Epithelial cell of proximal tubule (primary cell): ENCODE results near the gene SPEG. TPM values are rescaled to one million over a fixed set of nuclear protein-coding genes. Genes with fewer than 3 reads are reported as not detected.

Source experiments
- DNase-seq: peaks from one replicate; pipeline ENCODE4 v3.0.0-alpha.2; 2011; ENCODE audit warnings: low read depth
- H3K4me3 ChIP-seq: 2 replicates; pipeline ENCODE4 v1.5.1; 2011; ENCODE audit warnings: low read depth, mild to moderate bottlenecking, low read length
- total RNA-seq: library from RNA; depleted of rRNA; stranded (reverse); fragments of >200 nt; gene quantifications from 2 replicates; pipeline ENCODE4 v1.2.3, GENCODE V29; 2015
- TF ChIP-seq, protein P1 (sequence below): conservative IDR thresholded peaks from 2 replicates; pipeline ENCODE4 v1.5.1; 2012; ENCODE audit warnings: low read depth, mild to moderate bottlenecking, low read length

Gene SPEG
- total RNA-seq, 1 donor from 2014 or later: 28.3 TPM

DNA sequence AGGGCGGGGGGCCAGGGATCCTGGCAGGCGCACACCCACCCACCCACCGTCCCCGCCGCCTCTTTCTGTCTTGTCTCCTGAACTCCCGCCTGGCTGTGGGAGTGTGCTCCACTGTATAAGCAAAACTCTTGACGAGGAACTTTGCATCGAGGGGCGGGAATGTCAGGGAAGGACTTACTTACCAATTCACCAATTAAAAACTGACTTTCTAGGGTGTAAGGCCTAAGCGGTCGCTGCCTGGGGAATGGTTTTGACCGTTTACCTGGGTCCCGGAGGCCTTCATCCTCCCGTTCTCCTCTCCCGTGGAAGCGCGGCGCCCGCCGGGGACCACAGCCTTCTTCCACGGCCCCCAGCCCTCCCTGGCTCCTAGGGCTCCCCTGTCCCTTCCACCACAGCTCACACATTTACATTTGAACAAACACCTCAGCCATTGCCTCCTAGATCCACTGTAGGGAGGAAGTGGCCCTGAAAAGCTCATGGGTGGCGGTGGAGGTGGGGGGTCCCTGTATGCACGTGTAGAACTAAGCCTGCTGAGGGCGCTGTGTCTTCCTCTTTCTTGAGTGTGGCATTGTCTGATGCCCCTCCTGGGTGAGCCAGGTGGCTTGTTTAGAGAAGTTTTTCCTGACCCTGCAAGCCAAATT, 88.5 kb downstream of the SPEG start:
- peak overlapping the region; percentile 40 for H3K4me3 ChIP-seq
- no peak for DNase-seq
- TF ChIP-seq, protein P1, sequence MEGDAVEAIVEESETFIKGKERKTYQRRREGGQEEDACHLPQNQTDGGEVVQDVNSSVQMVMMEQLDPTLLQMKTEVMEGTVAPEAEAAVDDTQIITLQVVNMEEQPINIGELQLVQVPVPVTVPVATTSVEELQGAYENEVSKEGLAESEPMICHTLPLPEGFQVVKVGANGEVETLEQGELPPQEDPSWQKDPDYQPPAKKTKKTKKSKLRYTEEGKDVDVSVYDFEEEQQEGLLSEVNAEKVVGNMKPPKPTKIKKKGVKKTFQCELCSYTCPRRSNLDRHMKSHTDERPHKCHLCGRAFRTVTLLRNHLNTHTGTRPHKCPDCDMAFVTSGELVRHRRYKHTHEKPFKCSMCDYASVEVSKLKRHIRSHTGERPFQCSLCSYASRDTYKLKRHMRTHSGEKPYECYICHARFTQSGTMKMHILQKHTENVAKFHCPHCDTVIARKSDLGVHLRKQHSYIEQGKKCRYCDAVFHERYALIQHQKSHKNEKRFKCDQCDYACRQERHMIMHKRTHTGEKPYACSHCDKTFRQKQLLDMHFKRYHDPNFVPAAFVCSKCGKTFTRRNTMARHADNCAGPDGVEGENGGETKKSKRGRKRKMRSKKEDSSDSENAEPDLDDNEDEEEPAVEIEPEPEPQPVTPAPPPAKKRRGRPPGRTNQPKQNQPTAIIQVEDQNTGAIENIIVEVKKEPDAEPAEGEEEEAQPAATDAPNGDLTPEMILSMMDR: peak; percentile 5

DNA sequence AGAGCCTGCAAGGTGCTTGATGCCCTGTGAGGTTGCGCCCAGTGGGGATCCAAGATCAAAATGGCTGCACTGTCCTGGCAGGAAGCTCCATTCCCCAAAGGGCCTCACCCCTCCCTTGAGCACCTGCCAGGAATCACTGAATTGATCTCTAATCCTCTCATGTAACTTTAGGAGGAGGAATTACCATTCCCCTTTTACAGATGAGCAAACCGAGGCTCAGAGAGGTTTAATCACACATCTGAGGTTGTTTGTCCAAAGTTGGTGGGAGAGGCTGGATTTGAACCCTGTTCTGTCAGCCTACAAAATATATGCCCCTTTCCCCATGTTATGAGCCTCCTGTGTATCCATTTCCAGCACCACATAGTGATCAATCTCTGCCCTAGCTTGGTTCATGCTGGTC, 90.2 kb downstream of the SPEG start:
- TF ChIP-seq, protein P1: no peak
- DNase-seq: no peak
- no peak overlapping the region for H3K4me3 ChIP-seq

DNA sequence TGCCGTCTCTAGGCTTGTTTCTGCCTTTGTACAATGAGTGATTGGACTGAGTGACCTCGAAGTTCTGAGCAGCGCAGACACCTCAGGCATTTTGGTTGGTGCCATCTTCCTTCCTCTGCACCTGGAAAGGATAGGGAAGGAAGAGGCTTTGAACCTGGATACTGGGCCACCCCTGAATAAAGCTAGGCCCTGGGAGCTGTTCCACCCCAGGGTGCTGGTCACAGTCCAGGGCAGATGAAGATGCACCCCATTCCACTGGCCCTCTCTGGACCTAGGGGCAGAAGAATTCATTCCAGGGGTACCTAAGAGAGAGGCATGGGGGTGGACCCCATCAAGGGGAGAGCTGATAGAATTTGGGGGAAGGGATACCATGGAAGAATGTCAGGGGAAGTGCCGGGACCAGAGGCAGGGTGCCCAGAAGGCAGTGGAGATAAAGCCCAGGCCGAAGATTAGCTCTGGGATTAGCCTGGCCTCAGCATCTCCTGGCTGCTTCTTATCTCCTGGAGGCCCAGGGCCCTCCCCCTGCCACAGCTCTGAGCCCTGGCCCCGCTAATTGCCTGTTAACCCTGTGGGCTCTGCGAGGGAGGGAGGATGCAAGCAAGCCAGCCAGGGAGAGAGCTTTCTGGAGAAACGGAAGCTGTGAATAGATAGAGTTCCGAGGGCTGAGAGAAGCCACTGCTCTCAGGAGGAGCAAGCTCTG, 91.0 kb downstream of the SPEG start:
- H3K4me3 ChIP-seq: no peak overlapping the region
- TF ChIP-seq, protein P1: no peak
- no peak for DNase-seq

DNA sequence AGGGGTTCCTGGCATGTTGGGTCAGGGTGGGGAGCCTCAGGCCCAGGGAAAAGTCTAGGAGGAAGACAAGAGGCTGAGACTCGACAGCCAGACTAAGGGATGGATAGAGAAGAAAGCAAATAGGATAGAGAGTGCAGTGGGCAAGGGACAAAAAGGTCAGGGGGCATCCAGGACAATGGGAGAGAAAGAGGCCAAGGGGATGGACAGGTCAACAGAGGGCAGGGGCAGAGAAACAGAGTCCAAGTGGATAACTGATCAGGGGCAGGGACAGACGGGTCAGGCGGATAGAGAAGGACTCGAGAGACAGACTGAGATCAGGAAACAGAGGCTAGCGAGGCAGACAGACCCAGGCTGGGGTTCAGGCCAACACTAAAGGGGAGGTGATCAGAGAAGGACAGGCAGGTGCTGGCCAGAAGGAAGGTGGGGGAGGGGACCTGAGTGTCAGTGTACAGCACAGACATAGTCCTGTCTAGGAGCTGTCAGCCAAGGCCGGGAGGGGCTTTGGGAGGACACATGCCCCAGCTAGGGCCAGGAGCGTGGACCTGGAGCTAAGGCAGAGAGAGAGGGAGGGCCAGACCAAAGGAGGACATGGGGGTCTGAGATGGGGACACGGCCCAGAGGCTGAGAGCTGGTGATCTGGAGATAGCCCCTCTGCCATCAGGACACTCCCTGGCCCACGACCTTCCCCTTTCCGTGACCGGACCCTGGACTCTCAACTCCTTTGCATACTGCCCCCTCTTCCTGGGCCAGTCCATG, 91.9 kb downstream of the SPEG start:
- no peak overlapping the region for H3K4me3 ChIP-seq
- TF ChIP-seq, protein P1: no peak
- DNase-seq: no peak

DNA sequence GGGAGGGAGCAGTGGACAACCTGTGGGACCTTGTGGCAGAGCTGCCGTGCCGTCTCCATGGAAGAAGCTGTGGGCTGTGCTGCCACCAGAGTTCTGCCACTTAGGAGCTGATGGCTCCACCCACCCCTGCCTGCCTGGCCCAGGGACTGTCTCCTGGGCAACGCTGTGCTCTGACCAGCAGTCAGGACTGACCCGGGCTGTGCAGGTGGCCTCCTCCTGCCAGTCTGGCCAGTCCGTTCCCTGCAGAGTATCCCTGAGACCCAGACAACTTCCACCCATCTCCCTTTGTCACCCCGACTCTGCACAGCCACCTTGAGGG, 92.4 kb downstream of the SPEG start:
- DNase-seq: no peak
- TF ChIP-seq, protein P1: no peak
- H3K4me3 ChIP-seq: no peak overlapping the region

DNA sequence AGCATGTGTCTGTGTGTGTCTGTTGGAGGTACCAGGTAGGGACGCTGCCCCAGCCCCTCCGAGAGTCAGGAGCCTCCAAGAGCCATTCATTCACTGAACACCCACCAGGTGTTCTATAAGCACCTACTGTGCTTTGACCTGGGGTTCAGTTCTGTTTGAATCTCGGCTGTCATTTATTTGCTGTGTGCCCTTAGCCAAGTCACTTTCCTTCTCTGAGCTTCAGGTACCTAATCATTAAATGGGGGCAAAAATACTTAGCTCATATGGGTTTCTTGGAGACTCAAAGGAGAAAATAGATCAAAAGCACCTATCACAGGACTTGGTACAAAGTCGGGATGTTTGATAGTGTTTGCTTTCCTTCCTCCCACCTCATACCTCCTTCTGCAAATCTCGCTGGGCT, 92.8 kb downstream of the SPEG start:
- TF ChIP-seq, protein P1: no peak
- DNase-seq: no peak
- H3K4me3 ChIP-seq: no peak overlapping the region
